GM12878 (cell line): ENCODE measurements around the gene PLK2. TPM values are rescaled to one million over a fixed set of nuclear protein-coding genes. Genes with fewer than 3 reads are reported as not detected.

Source experiments
- ATAC-seq: fragments of 200-7000 bp; cut with Tn5 transposase; 3 replicates; pipeline ENCODE4 v1.9.1; 2020; ENCODE audit warnings: mild to moderate bottlenecking, moderate library complexity
- BruUV-seq: library from RNA; stranded (reverse); fragments of 400-500 nt; replicated peaks from 2 replicates; lab custom pipeline; 2021; lab: Mats Ljungman, UMichigan
- CTCF ChIA-PET: fragments of 300-600 bp; sonication (Branson Sonifier 250); formaldehyde crosslinking; extraction: SDS; loops from one replicate; lab custom pipeline; 2021; ENCODE audit warnings: inconsistent platforms; lab: Yijun Ruan, JAX
- POLR2A ChIA-PET: fragments of 350-600 bp; formaldehyde crosslinking; extraction: SDS; loops from one replicate; lab custom pipeline; 2021; ENCODE audit warnings: inconsistent platforms; lab: Charles Lee
- RAD21 ChIA-PET: fragments of 300-600 bp; sonication (Branson Sonifier 250); formaldehyde crosslinking; loops from one replicate; lab custom pipeline; 2023; ENCODE audit warnings: antibody characterized with exemption; ENCODE audit not compliant: unreplicated experiment; lab: Charles Lee
- SMC1A ChIA-PET: fragments of 300-600 bp; sonication (Branson Sonifier 250); formaldehyde crosslinking; loops from one replicate; lab custom pipeline; 2023; ENCODE audit not compliant: unreplicated experiment, uncharacterized antibody; lab: Charles Lee
- DNase-seq: peaks from one replicate; pipeline ENCODE4 v3.0.0-alpha.2; 2011; ENCODE audit warnings: low read depth, low spot score
- FAIRE-seq: peaks from 3 replicates; lab custom pipeline; 2011; peaks lifted over from hg19 to GRCh38; lab: Jason Lieb, UNC
- H2AFZ ChIP-seq: 2 replicates; pipeline ENCODE4 v1.6.0; 2011; ENCODE audit warnings: low read depth, low read length, control low read depth; ENCODE audit not compliant: control insufficient read depth
- H3K27ac ChIP-seq: 2 replicates; pipeline ENCODE4 v1.5.1; 2011; ENCODE audit warnings: control low read depth; ENCODE audit not compliant: control insufficient read depth, insufficient read depth
- H3K27me3 ChIP-seq, 2 experiments: replicated peaks in 1 of 2; 2 replicates each; pipeline versions ENCODE4 v1.6.0 to v1.6.1; 2011; ENCODE audit warnings: low read length in 1 of 2; ENCODE audit not compliant: control insufficient read depth in 2 of 2, insufficient read depth in 2 of 2
- H3K36me3 ChIP-seq, 2 experiments: 2 replicates each; pipeline ENCODE4 v1.5.1; 2011; ENCODE audit warnings: low read length in 1 of 2; ENCODE audit not compliant: control insufficient read depth in 2 of 2, insufficient read depth in 2 of 2
- H3K4me1 ChIP-seq: 2 replicates; pipeline ENCODE4 v1.6.1; 2011; ENCODE audit warnings: mild to moderate bottlenecking, low read length, moderate library complexity, mixed read lengths; ENCODE audit not compliant: control insufficient read depth, insufficient read depth
- H3K4me2 ChIP-seq: 2 replicates; pipeline ENCODE4 v1.6.0; 2011; ENCODE audit warnings: control low read depth; ENCODE audit not compliant: control insufficient read depth, insufficient read depth
- H3K4me3 ChIP-seq: fragments of 200-600 bp; sonication (generic); 2 replicates; pipeline ENCODE4 v1.5.1; 2016
- H3K79me2 ChIP-seq: 2 replicates; pipeline ENCODE4 v1.6.0; 2011; ENCODE audit warnings: low read length; ENCODE audit not compliant: control insufficient read depth, insufficient read depth
- H3K9ac ChIP-seq: 2 replicates; pipeline ENCODE4 v1.8.0; 2011; ENCODE audit warnings: low read length, control low read depth, mixed read lengths; ENCODE audit not compliant: control insufficient read depth, insufficient read depth
- H3K9me3 ChIP-seq: replicated peaks from 3 replicates; pipeline ENCODE4 v1.5.1; 2011; ENCODE audit warnings: mild to moderate bottlenecking, low read length; ENCODE audit not compliant: control insufficient read depth, insufficient read depth
- H4K20me1 ChIP-seq: 2 replicates; pipeline ENCODE4 v1.6.0; 2011; ENCODE audit not compliant: control insufficient read depth, insufficient read depth
- BMI1 ChIP-seq: fragments of 450-650 bp; IDR thresholded peaks from 2 replicates; pipeline ENCODE4 v1.6.1; 2016; ENCODE audit warnings: mild to moderate bottlenecking, moderate library complexity, borderline replicate concordance
- CEBPZ ChIP-seq: fragments of 150-350 bp; IDR thresholded peaks from 2 replicates; pipeline ENCODE4 v1.6.1; 2016; ENCODE audit warnings: low read depth, low read length
- CUX1 ChIP-seq: IDR thresholded peaks from 2 replicates; pipeline ENCODE4 v1.6.1; 2012; ENCODE audit warnings: improper control_type of control experiment, low read depth, low read length; ENCODE audit not compliant: insufficient replicate concordance
- JUND ChIP-seq: IDR thresholded peaks from 2 replicates; pipeline ENCODE4 v1.6.1; 2012; ENCODE audit warnings: low read depth, mild to moderate bottlenecking, low read length, improper control_type of control experiment, moderate library complexity
- RCOR1 ChIP-seq: conservative IDR thresholded peaks from 2 replicates; pipeline ENCODE4 v1.6.1; 2012; ENCODE audit warnings: low read depth, low read length, improper control_type of control experiment
- SUZ12 ChIP-seq: fragments of 200-600 bp; sonication (generic); IDR thresholded peaks from one replicate; pipeline ENCODE4 v1.6.1; 2018; ENCODE audit warnings: antibody characterized with exemption, mild to moderate bottlenecking; ENCODE audit not compliant: unreplicated experiment
- TCF3 ChIP-seq: IDR thresholded peaks from 2 replicates; pipeline ENCODE4 v1.6.1; 2012; ENCODE audit warnings: low read depth, mild to moderate bottlenecking, low read length, borderline replicate concordance; ENCODE audit not compliant: insufficient read depth
- WGBS: methylation state at CpG from one replicate; pipeline ENCODE4 v1.1.6; 2016; ENCODE audit warnings: low lambda C conversion rate; ENCODE audit not compliant: insufficient replicate concordance, insufficient coverage; ENCODE audit errors: missing lambda C conversion rate; 5-methylcytosine and 5-hydroxymethylcytosine counted together
- in situ Hi-C: fragments of 300-500 bp; cut with MboI; formaldehyde crosslinking; loops from 9 replicates; pipeline ENCODE4 v1.14.3; 2018; ENCODE audit warnings: mixed read lengths
- intact Hi-C: fragments of 100-400 bp; cut with micrococcal nuclease; formaldehyde crosslinking; loops from one replicate; pipeline ENCODE4 v1.14.2; 2022; ENCODE audit not compliant: unreplicated experiment
- polyA plus RNA-seq, 11 experiments: library from polyadenylated mRNA; depleted of rRNA in 4 of 11; unstranded in 6 of 11; stranded (reverse) in 5 of 11; fragments of >200 nt; fragmentation: Nextera tagmentation in 4 of 11; fragmentation: Illumina TruSeq in 1 of 11; extraction: Ambion mirVana in 4 of 11; extraction: Trizol in 1 of 11; gene quantifications; 1 replicate in 1 of 11; 2 replicates in 10 of 11; pipeline versions ENCODE4 v1.2.1 to v1.2.3, GENCODE V29; 2011 to 2016; ENCODE audit warnings: inconsistent platforms in 2 of 11, missing spikeins in 2 of 11, low read depth in 1 of 11
- total RNA-seq, 4 experiments: library from RNA; depleted of rRNA in 3 of 4; stranded (reverse); fragments of >200 nt in 3 of 4; fragmentation: Illumina TruSeq in 1 of 4; extraction: Trizol in 1 of 4; gene quantifications; 2 replicates each; pipeline versions ENCODE4 v1.2.1 to v1.2.3, GENCODE V29; 2013 to 2021

The PLK2 gene
- total and polyA plus RNA-seq, 10 of the 15 experiments (the other 5 are each of a cell fraction or from before 2014, with no cell fraction given), result 0.07 to 3.9 (median 0.52) TPM

- no peak for TF ChIP-seq CUX1
- no peak for TF ChIP-seq JUND
- TF ChIP-seq, all 136 proteins: peak for 1
Observed at GRCh38 chr5:58459146-58460001, 512 bp downstream of the PLK2 start (continued).

DNA sequence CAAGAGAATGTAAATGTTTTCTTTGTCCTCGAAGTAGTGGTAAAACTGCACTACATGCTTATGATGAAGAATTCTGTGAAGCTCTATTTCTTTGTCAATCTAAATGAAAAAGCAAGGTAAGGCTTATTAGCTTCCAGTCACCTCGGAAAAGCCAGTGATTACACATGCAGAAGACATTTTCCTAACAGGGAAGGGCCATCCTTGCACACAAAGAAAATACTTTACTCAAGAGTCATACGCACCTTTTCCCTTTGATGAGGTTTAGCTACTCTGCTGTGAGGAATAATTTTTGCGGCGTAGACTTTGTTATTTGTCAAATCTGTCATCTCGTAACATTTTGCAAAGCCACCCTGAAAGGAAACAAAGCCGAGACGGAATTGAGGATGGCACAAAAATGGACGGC lies 1.1 kb downstream of the PLK2 start:
- in situ Hi-C loops, result loop anchor here (5.0 to 25.0 kb wide), 4 partner anchors 676 to 1546 kb away; partner anchors contain the start of gene SETD9
- Histone ChIP-seq H3K27ac (no peak overlapping the region), H3K79me2 (no peaks in the 10 kb centered on the region), H3K36me3 (no peaks in the 10 kb centered on the region), H3K4me2 (no peak overlapping the region), H3K4me3 (no peak overlapping the region), H4K20me1 (no peaks in the 10 kb centered on the region), H3K27me3 (peaks cover 2 to 8% of the 10 kb centered on the region in 2 experiments; a peak in 3 of 4 replicates), H2AFZ (no peak overlapping the region), H3K9ac (no peak overlapping the region), H3K9me3 (no peaks in the 10 kb centered on the region), H3K4me1 (peaks cover 12% of the 10 kb centered on the region)
- RAD21 ChIA-PET, result interaction anchor here (0.8 to 6.3 kb wide), 6 partner anchors 79 to 1160 kb away, joined by 3 to 42 read pairs (median 4); no protein-coding TSS in a partner anchor
- no peak for TF ChIP-seq RCOR1
- TF ChIP-seq TCF3, result no peak
- TF ChIP-seq BMI1, result peak; percentile 55; the same call in 1 of the 2 replicates
- TF ChIP-seq CEBPZ, result no peak
- TF ChIP-seq SUZ12, result no peak
- BruUV-seq, result no TSS peak
- 34% methylated on average over 9 of the region's 9 CpGs for WGBS
- intact Hi-C loops, result no loop called here
- no peak for FAIRE-seq
- POLR2A ChIA-PET, result interaction anchor here (0.6 kb wide), 1 partner anchor 1157 kb away, joined by 3 read pairs; no protein-coding TSS in a partner anchor
- DNase-seq, result no peak
- no peak for ATAC-seq
- SMC1A ChIA-PET, result interaction anchor here (0.9 to 1.6 kb wide), 5 partner anchors 392 to 1160 kb away, joined by 3 to 7 read pairs (median 5); no protein-coding TSS in a partner anchor
- CTCF ChIA-PET, result interaction anchor here (0.6 to 6.8 kb wide), 10 partner anchors 20 to 1160 kb away, joined by 3 to 80 read pairs (median 4); no protein-coding TSS in a partner anchor
